Measurements from ENCODE around the gene CTSC. TPM values are rescaled to one million over a fixed set of nuclear protein-coding genes. Genes with fewer than 3 reads are reported as not detected.

The CTSC gene
- total RNA-seq, 1 experiment from 2014 or later, result 359 TPM

DNA sequence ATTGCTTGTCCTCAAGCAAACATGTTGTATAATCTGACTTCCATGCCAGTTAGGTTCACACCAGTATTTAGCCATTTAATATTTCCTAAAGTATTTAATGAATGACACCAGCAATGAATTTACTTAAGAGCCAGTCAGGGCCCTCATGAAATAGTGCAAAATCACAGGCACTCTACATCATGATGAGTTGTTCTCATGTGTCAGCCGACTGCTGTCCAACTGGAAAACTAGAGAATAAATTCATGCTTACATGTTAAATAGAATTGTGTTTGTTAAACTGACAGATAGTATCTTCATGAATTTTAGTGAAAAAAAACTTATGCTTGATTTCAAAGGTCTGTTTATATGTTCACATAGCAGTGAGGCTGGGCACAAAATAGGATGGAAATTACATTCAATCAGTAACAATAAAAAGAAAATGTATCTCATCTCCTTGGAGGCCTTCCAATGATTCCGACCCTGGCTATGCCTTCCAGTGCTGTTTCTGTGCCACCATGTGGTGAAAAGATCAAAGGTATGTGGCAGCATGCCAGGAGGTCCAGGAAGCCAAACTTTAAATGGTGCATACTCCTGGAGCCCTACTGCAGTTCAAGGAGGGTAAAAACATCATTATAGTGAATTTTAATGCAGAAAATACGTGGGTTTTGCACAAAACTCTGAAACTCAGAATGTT, 45.2 kb downstream of the CTSC start:
- H2BK12ac ChIP-seq (ENCODE audit: insufficient read length, low read depth, low read length), result no peak overlapping the region
- H3K36me3 Mint-ChIP-seq (ENCODE audit: insufficient read depth in 1 of 3, low read depth in 3 of 3), result peaks cover 53 to 91% (median 90%) of the 10 kb centered on the region in 3 experiments
- H3K4me1 ChIP-seq (ENCODE audit: insufficient read depth, low read length), result no peaks in the 10 kb centered on the region

More for the DNA sequence above, 45.2 kb downstream of the CTSC start:
- no peak overlapping the region for H2BK15ac ChIP-seq (ENCODE audit: low read depth, low read length)
- H3K9ac ChIP-seq (ENCODE audit: extremely low read depth, insufficient read length, low read length), result no peak overlapping the region
- H2BK20ac ChIP-seq (ENCODE audit: low read depth, low read length, poor library complexity, severe bottlenecking), result no peak overlapping the region
- TF ChIP-seq, protein P1, sequence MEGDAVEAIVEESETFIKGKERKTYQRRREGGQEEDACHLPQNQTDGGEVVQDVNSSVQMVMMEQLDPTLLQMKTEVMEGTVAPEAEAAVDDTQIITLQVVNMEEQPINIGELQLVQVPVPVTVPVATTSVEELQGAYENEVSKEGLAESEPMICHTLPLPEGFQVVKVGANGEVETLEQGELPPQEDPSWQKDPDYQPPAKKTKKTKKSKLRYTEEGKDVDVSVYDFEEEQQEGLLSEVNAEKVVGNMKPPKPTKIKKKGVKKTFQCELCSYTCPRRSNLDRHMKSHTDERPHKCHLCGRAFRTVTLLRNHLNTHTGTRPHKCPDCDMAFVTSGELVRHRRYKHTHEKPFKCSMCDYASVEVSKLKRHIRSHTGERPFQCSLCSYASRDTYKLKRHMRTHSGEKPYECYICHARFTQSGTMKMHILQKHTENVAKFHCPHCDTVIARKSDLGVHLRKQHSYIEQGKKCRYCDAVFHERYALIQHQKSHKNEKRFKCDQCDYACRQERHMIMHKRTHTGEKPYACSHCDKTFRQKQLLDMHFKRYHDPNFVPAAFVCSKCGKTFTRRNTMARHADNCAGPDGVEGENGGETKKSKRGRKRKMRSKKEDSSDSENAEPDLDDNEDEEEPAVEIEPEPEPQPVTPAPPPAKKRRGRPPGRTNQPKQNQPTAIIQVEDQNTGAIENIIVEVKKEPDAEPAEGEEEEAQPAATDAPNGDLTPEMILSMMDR (conservative IDR thresholded peaks at IDR 0.05), result no peak
- H3K18ac ChIP-seq (ENCODE audit: insufficient read length, low read depth, low read length), result no peak overlapping the region
- H3K9me3 ChIP-seq (ENCODE audit: control insufficient read depth, low read depth, low read length), result no peaks in the 10 kb centered on the region
- no peak overlapping the region for H4K5ac ChIP-seq (ENCODE audit: insufficient read length, low read depth, low read length)
- H3K79me1 ChIP-seq (ENCODE audit: insufficient read depth, low read depth, low read length, poor library complexity, severe bottlenecking), result peaks cover under 1% of the 10 kb centered on the region
- H3K9me3 Mint-ChIP-seq, result no peaks in the 10 kb centered on the region
- H3K27ac ChIP-seq (ENCODE audit: insufficient read length, low read depth, low read length), result no peak overlapping the region
- H3K4me2 ChIP-seq (ENCODE audit: insufficient read depth, insufficient read length, low read length), result no peak overlapping the region
- no peak overlapping the region for H2BK5ac ChIP-seq (ENCODE audit: insufficient read length, low read length)
- no peaks in the 10 kb centered on the region for H3K79me2 ChIP-seq (ENCODE audit: insufficient read depth, low read length)
- no peak overlapping the region for H3K56ac ChIP-seq (ENCODE audit: insufficient read length, low read depth, low read length)
- H3K4me1 Mint-ChIP-seq, result peaks cover 8 to 10% of the 10 kb centered on the region in 2 experiments
- DNase-seq, result no peak
- H3K23me2 ChIP-seq (ENCODE audit: insufficient read length, low read depth, low read length, poor library complexity, severe bottlenecking), result no peaks in the 10 kb centered on the region
- H4K91ac ChIP-seq (ENCODE audit: insufficient read length, low read depth, low read length), result no peak overlapping the region
- no peaks in the 10 kb centered on the region for H3K27me3 Mint-ChIP-seq (ENCODE audit: low read depth)
- peak overlapping the region in 1 of 3 experiments; percentile 77; a peak in 1 of 7 replicates for H3K27ac Mint-ChIP-seq
- no peak overlapping the region for H3T11ph ChIP-seq (ENCODE audit: low read length)
- H2AFZ ChIP-seq (ENCODE audit: low read length), result no peak overlapping the region
- H3K4ac ChIP-seq (ENCODE audit: low read depth, low read length), result no peak overlapping the region
- WGBS (ENCODE audit: extremely low coverage, insufficient read length, low lambda C conversion rate), result no CpG with 5 or more reads among the region's 3 CpGs
- no peak overlapping the region for H3K14ac ChIP-seq (ENCODE audit: insufficient read depth, low read length)
- H4K20me1 ChIP-seq (ENCODE audit: control insufficient read depth, insufficient read depth, insufficient read length), result no peaks in the 10 kb centered on the region
- no peaks in the 10 kb centered on the region for H3K27me3 ChIP-seq (ENCODE audit: insufficient read depth, low read length)
- H2AK5ac ChIP-seq (ENCODE audit: insufficient read length, low read length), result no peak overlapping the region
- no peak overlapping the region for H3K23ac ChIP-seq (ENCODE audit: insufficient read length, low read depth, low read length)
- H2BK120ac ChIP-seq (ENCODE audit: low read depth, low read length, poor library complexity, severe bottlenecking), result no peak overlapping the region
- no peak overlapping the region for H3K4me3 Mint-ChIP-seq
- no peak overlapping the region for H4K8ac ChIP-seq (replicated peaks; ENCODE audit: insufficient read length, low read depth, low read length)
